ENCODE data around the gene DENR. TPM values are rescaled to one million over a fixed set of nuclear protein-coding genes. Genes with fewer than 3 reads are reported as not detected.

The DENR gene
- total RNA-seq, 4 donors from 2014 or later, result 3.6 to 31.6 (median 23.5) TPM

- WGBS, 2 donors (ENCODE audit: low coverage in 1 of 2), result 52 to 74% methylated on average over 2 to 5 of the region's 5 CpGs
- intact Hi-C loops (cut with DNase I; ENCODE audit: low total_unique reads) (no loop called here), in situ Hi-C loops (cut with MboI; ENCODE audit: low pct_ligation_motif_present in 1 of 4, low pct_unique_long_range_greater_than_20kb in 1 of 4, low sequenced_read_pairs in 3 of 4) (loop anchor here in 2 of 4 donors (5.0 to 10.0 kb wide), 2 partner anchors 163 to 165 kb away; no protein-coding TSS in a partner anchor)
- no peak for TF ChIP-seq POLR2A (IDR thresholded peaks at IDR 0.05)
- TF ChIP-seq EP300 (IDR thresholded peaks at IDR 0.05; ENCODE audit: low read depth), result no peak
- no peaks in the 10 kb centered on the region for H3K9me3 ChIP-seq
- H3K36me3 ChIP-seq, result no peaks in the 10 kb centered on the region
- H3K27me3 ChIP-seq, result no peaks in the 10 kb centered on the region
- H3K4me3 ChIP-seq, result no peak overlapping the region
- H3K27ac ChIP-seq, result no peak overlapping the region
- no peaks in the 10 kb centered on the region for H3K4me1 ChIP-seq
- no peak for DNase-seq
Observed at GRCh38 chr12:122789637-122790036, 37.0 kb downstream of the DENR start.

GRCh38 chr12:122790393-122791075, 37.9 kb downstream of the DENR start:
- intact Hi-C loops (cut with DNase I; ENCODE audit: low total_unique reads) (no loop called here), in situ Hi-C loops (cut with MboI; ENCODE audit: low pct_ligation_motif_present in 1 of 4, low pct_unique_long_range_greater_than_20kb in 1 of 4, low sequenced_read_pairs in 3 of 4) (loop anchor here in 2 of 4 donors (5.0 to 10.0 kb wide), 2 partner anchors 162 to 164 kb away; no protein-coding TSS in a partner anchor)
- Histone ChIP-seq H3K9me3 (no peaks in the 10 kb centered on the region), H3K36me3 (no peaks in the 10 kb centered on the region), H3K27ac (no peak overlapping the region), H3K27me3 (no peaks in the 10 kb centered on the region), H3K4me3 (no peak overlapping the region), H3K4me1 (no peaks in the 10 kb centered on the region)
- WGBS, 2 donors (ENCODE audit: low coverage in 1 of 2), result 80 to 90% methylated on average over 2 to 5 of the region's 5 CpGs
- TF ChIP-seq POLR2AphosphoS5 (IDR thresholded peaks at IDR 0.05) (no peak), CTCF (IDR thresholded peaks at IDR 0.05) (no peak), POLR2A (IDR thresholded peaks at IDR 0.05) (no peak), EP300 (IDR thresholded peaks at IDR 0.05; ENCODE audit: low read depth) (no peak)
- DNase-seq, result no peak

GRCh38 chr12:122793685-122794106, 41.1 kb downstream of the DENR start:
- TF ChIP-seq CTCF (IDR thresholded peaks at IDR 0.05) (peak; percentile 67 to 80 (median 76)), POLR2AphosphoS5 (IDR thresholded peaks at IDR 0.05) (no peak)
- no peak for DNase-seq
- no peak overlapping the region for H3K27ac ChIP-seq
- H3K36me3 ChIP-seq, result no peaks in the 10 kb centered on the region
- no peaks in the 10 kb centered on the region for H3K4me1 ChIP-seq
- H3K4me3 ChIP-seq, result no peak overlapping the region
- H3K9me3 ChIP-seq, result no peaks in the 10 kb centered on the region
- intact Hi-C loops (cut with DNase I; ENCODE audit: low total_unique reads) (no loop called here), in situ Hi-C loops (cut with MboI; ENCODE audit: low pct_ligation_motif_present in 1 of 4, low pct_unique_long_range_greater_than_20kb in 1 of 4, low sequenced_read_pairs in 3 of 4) (loop anchor here in 2 of 4 donors (5.0 to 10.0 kb wide), 2 partner anchors 159 to 161 kb away; no protein-coding TSS in a partner anchor)
- no peaks in the 10 kb centered on the region for H3K27me3 ChIP-seq
- 12 to 16% methylated on average over 6 to 10 of the region's 10 CpGs for WGBS, 2 donors (ENCODE audit: low coverage in 1 of 2)

- no peak overlapping the region for H3K27ac ChIP-seq
- no peaks in the 10 kb centered on the region for H3K36me3 ChIP-seq
- no peaks in the 10 kb centered on the region for H3K9me3 ChIP-seq
- no peaks in the 10 kb centered on the region for H3K27me3 ChIP-seq
- no peak overlapping the region for H3K4me3 ChIP-seq
- intact Hi-C loops (cut with DNase I; ENCODE audit: low total_unique reads) (no loop called here), in situ Hi-C loops (cut with MboI; ENCODE audit: low pct_ligation_motif_present in 1 of 4, low pct_unique_long_range_greater_than_20kb in 1 of 4, low sequenced_read_pairs in 3 of 4) (loop anchor here in 1 of 4 donors (10.0 kb wide), 1 partner anchor 159 kb away; no protein-coding TSS in a partner anchor)
- no peak for DNase-seq
- TF ChIP-seq CTCF (IDR thresholded peaks at IDR 0.05) (no peak), EP300 (IDR thresholded peaks at IDR 0.05; ENCODE audit: low read depth) (no peak), POLR2AphosphoS5 (IDR thresholded peaks at IDR 0.05) (no peak), POLR2A (IDR thresholded peaks at IDR 0.05) (no peak)
- 76 to 80% methylated on average over 3 to 4 of the region's 4 CpGs for WGBS, 2 donors (ENCODE audit: low coverage in 1 of 2)
- no peaks in the 10 kb centered on the region for H3K4me1 ChIP-seq
Observed at GRCh38 chr12:122795807-122796206, 43.2 kb downstream of the DENR start.

Data from transverse colon (tissue), 4 donors.